SU-DHL-6 (cell line): ENCODE results near the gene OR51G2.

ENCODE experiments used
- CTCF ChIP-seq: fragments of 200-600 bp; sonication (generic); IDR thresholded peaks from one replicate; pipeline ENCODE4 v1.5.1; 2017; ENCODE audit warnings: antibody characterized with exemption, mild to moderate bottlenecking, low read length, moderate library complexity; ENCODE audit not compliant: insufficient read depth, poor library complexity, severe bottlenecking
- EZH2phosphoT487 ChIP-seq: fragments of 200-600 bp; sonication (generic), shearing (Covaris generic); conservative IDR thresholded peaks from 2 replicates; pipeline ENCODE4 v1.6.1; 2018; ENCODE audit warnings: mild to moderate bottlenecking, antibody characterized with exemption, low read length, moderate library complexity, mixed read lengths

- no peak for TF ChIP-seq CTCF
- TF ChIP-seq EZH2phosphoT487 = no peak
Measured at GRCh38 chr11:4863876-4864275, 55.3 kb downstream of the OR51G2 start.
